ENCODE results near the gene DROSHA.
A peak's percentile ranks its signal among the peaks of the same experiment; 100 is the strongest.

DROSHA gene

DNA sequence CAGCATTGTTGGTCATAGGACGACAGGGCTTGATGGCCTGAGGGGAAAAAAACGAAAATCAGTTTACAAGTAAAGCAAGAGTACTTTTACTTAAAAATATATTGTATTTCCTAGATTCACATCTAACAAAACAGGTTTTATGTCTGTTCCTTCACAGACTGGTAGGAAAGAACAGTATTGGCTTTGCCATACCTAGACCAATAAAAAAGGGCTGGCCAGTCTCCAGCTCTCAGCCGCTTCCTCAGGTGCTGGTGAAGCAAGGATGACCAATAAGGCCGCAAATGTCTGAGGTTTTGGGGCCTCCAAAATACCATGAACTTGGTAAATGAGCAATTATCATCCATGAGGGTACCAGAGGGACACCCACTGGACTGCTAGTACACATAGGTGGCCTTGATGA lies 36.6 kb downstream of the DROSHA start:
- TF ChIP-seq SPI1 (IDR thresholded peaks at IDR 0.05; ENCODE audit: low read depth, low read length) (no peak), POLR2A (IDR thresholded peaks at IDR 0.05; ENCODE audit: low read depth, low read length) (no peak), TAF1 (IDR thresholded peaks at IDR 0.05; ENCODE audit: low read depth, low read length) (no peak), POLR2AphosphoS5 (IDR thresholded peaks at IDR 0.05; ENCODE audit: low read depth, low read length) (no peak), PAX5 (IDR thresholded peaks at IDR 0.05; ENCODE audit: insufficient read depth, low read length, severe bottlenecking) (no peak), POU2F2 (IDR thresholded peaks at IDR 0.05; ENCODE audit: low read depth, low read length) (no peak)
- FAIRE-seq: no peak

DNA sequence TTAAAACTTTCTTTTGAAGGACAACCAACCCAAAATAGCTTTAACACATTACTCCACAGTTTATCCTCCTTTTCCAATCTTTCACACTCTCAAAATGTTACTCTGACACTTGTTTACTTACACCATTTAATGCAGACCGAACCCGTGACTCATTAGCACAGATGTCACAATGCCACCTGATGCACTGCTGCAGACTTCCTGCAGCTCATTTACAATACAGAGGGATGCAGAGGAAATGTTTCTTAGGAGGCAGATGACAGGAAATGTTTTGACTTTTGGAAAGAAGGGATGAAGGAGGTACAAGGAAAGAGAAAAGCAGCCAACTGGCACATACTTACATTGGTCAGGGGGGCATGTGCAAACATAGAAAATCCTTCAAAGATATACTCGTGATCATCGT lies 39.0 kb downstream of the DROSHA start:
- DNase-seq (ENCODE audit: insufficient read length, low spot score) (no peak), FAIRE-seq (no peak)
- TF ChIP-seq POLR2AphosphoS5 (IDR thresholded peaks at IDR 0.05; ENCODE audit: low read depth, low read length) (no peak), PAX5 (IDR thresholded peaks at IDR 0.05; ENCODE audit: insufficient read depth, low read length, severe bottlenecking) (no peak), SPI1 (IDR thresholded peaks at IDR 0.05; ENCODE audit: low read depth, low read length) (no peak)

More for the DNA sequence above, 36.6 kb downstream of the DROSHA start:
- no peak for DNase-seq (ENCODE audit: insufficient read length, low spot score)

DNA sequence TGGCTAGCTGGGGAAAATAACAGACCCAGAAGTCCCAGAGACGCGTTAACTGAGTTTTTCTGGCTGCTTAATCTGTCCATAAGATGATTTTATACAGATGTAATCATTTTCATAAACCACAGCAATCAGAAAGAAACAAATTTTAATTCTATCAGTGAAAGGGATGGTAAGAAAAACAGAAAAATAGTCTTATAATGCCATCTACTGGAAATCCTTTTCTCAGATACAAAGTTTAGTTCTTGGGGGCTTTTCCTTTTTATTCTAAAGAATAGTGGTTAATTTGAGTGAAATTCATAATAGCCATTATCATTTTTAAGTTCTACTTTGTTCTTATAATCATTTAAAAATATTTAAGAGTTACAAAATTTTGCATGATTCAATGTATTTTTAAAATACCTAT lies 44.4 kb downstream of the DROSHA start:
- FAIRE-seq (no peak), DNase-seq (ENCODE audit: insufficient read length, low spot score) (no peak)
- no peak for TF ChIP-seq TAF1 (IDR thresholded peaks at IDR 0.05; ENCODE audit: low read depth, low read length)
- no peak for TF ChIP-seq POU2F2 (IDR thresholded peaks at IDR 0.05; ENCODE audit: low read depth, low read length)
- no peak for TF ChIP-seq SPI1 (IDR thresholded peaks at IDR 0.05; ENCODE audit: low read depth, low read length)
- TF ChIP-seq POLR2AphosphoS5 (IDR thresholded peaks at IDR 0.05; ENCODE audit: low read depth, low read length): no peak
- TF ChIP-seq POLR2A (IDR thresholded peaks at IDR 0.05; ENCODE audit: low read depth, low read length): no peak
- no peak for TF ChIP-seq PAX5 (IDR thresholded peaks at IDR 0.05; ENCODE audit: insufficient read depth, low read length, severe bottlenecking)

DNA sequence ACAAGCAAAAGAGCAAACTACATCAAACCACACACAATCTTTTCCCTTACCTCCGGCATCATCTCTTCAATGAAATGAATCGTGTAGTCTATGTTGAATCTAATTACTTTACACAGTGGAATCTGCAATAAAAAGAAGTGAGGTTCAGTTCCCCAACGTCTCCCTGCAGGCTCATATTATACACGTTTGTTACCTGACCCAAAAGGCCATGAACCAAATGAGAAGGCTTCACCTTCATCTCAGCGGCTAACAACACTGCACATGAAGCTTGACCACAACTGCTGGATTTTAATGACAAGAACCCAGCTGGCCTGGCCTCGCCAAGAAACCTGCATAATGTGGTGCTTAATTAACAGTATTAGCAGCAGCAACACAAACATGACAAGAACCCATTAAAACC lies 45.5 kb downstream of the DROSHA start:
- DNase-seq (ENCODE audit: insufficient read length, low spot score): no peak
- peak; percentile 20 for FAIRE-seq
- TF ChIP-seq SPI1 (IDR thresholded peaks at IDR 0.05; ENCODE audit: low read depth, low read length) (no peak), POLR2AphosphoS5 (IDR thresholded peaks at IDR 0.05; ENCODE audit: low read depth, low read length) (no peak), TAF1 (IDR thresholded peaks at IDR 0.05; ENCODE audit: low read depth, low read length) (no peak)

DNA sequence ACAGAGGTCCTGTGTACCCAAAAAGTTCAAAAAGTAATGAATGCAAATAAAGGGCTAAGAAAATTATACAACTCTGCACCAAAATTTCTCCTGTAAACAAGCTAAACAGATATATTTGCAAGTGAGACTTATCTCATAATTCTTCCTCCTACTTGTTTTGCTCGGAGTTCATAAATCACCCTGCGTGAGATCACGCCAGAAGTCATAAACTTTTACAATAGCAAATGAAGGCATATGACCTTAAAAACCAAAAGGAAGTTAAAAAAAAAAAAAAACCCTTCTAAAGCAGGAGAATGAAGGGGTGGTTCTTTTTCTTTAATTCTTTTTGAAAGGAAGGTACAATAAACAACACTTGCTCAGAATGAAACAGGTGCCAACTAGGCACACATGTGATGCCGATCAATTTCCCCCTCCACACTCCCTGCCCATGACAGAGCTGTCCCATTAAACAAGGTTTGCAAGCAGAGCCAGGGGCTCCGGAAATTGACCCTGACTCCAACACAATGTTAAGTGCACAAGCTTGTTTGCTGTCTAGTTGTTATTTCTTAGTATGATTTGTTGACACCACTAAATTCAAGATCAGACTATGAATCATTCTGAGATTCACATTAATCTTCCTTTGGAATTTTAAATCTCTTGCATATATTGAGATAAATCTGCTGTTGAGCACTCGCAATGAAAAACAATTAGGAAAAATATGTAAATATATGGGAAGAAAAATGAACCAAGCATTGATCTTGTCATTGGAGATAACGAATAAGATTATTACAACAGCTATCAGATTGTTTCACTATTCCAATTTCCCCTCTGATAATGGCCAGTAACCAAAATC lies 46.3 kb downstream of the DROSHA start:
- DNase-seq (ENCODE audit: insufficient read length, low spot score) (no peak), FAIRE-seq (no peak)
- TF ChIP-seq PAX5 (IDR thresholded peaks at IDR 0.05; ENCODE audit: insufficient read depth, low read length, severe bottlenecking): no peak

DNA sequence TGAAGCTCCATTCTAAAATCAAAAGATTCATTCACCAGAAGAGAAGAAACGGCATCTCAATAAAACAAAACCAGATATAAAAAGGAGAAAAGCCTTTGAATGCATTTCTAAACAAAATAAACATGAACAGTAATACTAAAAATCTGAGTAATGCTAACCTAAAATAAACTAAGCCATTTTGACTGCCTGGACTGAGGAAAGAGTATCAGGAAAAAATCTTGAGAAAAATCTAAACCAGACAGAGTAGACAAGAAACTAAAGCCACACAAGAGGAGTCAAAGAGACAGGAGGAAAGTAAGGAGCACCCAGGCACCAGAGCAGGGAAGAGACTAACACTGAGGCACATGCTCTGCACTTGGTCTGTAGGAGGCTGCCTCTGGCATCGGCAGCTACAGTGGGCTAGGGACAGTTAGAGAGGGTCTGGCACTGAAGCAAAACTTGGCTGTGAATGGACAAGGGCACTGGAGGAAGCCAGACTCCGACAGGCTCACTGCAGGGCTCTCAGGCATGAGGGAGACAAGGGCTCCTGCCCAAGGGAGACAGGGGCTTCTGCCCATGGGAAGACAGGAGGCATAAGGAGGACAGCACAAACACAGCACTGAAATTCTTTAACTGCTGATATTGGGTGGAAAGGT lies 50.2 kb downstream of the DROSHA start:
- no peak for TF ChIP-seq SPI1 (IDR thresholded peaks at IDR 0.05; ENCODE audit: low read depth, low read length)
- no peak for TF ChIP-seq PAX5 (IDR thresholded peaks at IDR 0.05; ENCODE audit: insufficient read depth, low read length, severe bottlenecking)
- no peak for TF ChIP-seq POU2F2 (IDR thresholded peaks at IDR 0.05; ENCODE audit: low read depth, low read length)
- no peak for TF ChIP-seq POLR2A (IDR thresholded peaks at IDR 0.05; ENCODE audit: low read depth, low read length)
- no peak for TF ChIP-seq POLR2AphosphoS5 (IDR thresholded peaks at IDR 0.05; ENCODE audit: low read depth, low read length)
- no peak for TF ChIP-seq TAF1 (IDR thresholded peaks at IDR 0.05; ENCODE audit: low read depth, low read length)
- no peak for DNase-seq (ENCODE audit: insufficient read length, low spot score)
- FAIRE-seq: no peak

DNA sequence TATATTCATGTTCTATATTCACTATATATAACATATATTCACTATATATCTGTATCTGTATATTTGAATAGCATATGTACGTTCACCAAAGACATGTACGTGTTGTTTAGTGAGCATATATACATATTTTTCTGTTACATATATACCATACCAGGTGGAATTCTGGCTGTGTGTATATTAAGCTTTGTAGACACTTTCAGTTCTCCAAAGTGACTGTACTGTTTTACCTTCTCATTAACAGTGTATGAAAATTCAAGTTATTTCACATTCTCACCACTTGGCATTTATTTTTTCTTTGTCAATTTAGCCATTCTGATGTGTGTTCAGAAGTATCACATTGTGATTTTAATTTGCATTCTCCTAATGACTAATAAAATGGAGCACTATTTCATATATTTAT lies 52.2 kb downstream of the DROSHA start:
- no peak for FAIRE-seq
- no peak for DNase-seq (ENCODE audit: insufficient read length, low spot score)
- TF ChIP-seq TAF1 (IDR thresholded peaks at IDR 0.05; ENCODE audit: low read depth, low read length) (no peak), SPI1 (IDR thresholded peaks at IDR 0.05; ENCODE audit: low read depth, low read length) (peak; percentile 53)

DNA sequence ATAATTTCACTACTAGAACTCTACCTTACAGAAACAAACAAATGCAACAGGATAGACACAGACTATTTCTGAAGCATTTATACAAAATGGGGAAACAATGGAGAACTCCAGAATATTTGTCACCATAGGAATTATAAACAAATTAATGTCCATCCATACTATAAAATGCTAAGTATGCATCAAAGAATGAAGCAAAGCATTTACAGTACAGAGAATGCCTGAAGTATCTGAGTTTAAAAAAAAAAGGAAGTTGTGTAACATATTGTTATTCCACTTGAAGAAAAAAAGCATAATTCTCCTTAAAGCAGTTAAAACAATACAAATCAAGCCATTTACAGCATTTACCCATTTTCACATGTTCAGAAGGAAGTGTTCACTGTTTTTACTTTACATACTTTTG lies 53.0 kb downstream of the DROSHA start:
- no peak for TF ChIP-seq POU2F2 (IDR thresholded peaks at IDR 0.05; ENCODE audit: low read depth, low read length)
- no peak for TF ChIP-seq POLR2A (IDR thresholded peaks at IDR 0.05; ENCODE audit: low read depth, low read length)
- TF ChIP-seq SPI1 (IDR thresholded peaks at IDR 0.05; ENCODE audit: low read depth, low read length): no peak
- TF ChIP-seq POLR2AphosphoS5 (IDR thresholded peaks at IDR 0.05; ENCODE audit: low read depth, low read length): no peak
- TF ChIP-seq TAF1 (IDR thresholded peaks at IDR 0.05; ENCODE audit: low read depth, low read length): no peak
- TF ChIP-seq PAX5 (IDR thresholded peaks at IDR 0.05; ENCODE audit: insufficient read depth, low read length, severe bottlenecking): no peak
- DNase-seq (ENCODE audit: insufficient read length, low spot score) (no peak), FAIRE-seq (no peak)

DNA sequence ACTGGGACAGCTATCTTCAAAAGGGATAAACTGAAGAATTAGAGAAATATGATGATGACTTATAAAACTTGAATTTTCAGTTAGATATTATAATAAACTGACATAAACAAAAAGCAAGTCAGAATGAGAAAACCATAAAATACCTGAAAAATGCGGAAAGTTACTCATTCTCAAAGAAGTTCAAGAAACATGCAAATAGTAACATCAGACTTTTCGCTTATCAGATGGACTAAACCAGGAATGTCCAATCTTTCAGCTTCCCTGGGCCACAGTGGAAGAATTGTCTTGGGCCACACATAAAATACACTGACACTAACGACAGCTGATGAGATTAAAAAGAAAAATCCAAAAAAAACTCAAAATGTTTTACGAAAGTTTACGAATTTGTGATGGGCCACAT lies 53.9 kb downstream of the DROSHA start:
- DNase-seq (ENCODE audit: insufficient read length, low spot score) (no peak), FAIRE-seq (no peak)
- TF ChIP-seq SPI1 (IDR thresholded peaks at IDR 0.05; ENCODE audit: low read depth, low read length) (no peak), TAF1 (IDR thresholded peaks at IDR 0.05; ENCODE audit: low read depth, low read length) (no peak), POU2F2 (IDR thresholded peaks at IDR 0.05; ENCODE audit: low read depth, low read length) (no peak), POLR2AphosphoS5 (IDR thresholded peaks at IDR 0.05; ENCODE audit: low read depth, low read length) (no peak), PAX5 (IDR thresholded peaks at IDR 0.05; ENCODE audit: insufficient read depth, low read length, severe bottlenecking) (no peak), POLR2A (IDR thresholded peaks at IDR 0.05; ENCODE audit: low read depth, low read length) (no peak)

DNA sequence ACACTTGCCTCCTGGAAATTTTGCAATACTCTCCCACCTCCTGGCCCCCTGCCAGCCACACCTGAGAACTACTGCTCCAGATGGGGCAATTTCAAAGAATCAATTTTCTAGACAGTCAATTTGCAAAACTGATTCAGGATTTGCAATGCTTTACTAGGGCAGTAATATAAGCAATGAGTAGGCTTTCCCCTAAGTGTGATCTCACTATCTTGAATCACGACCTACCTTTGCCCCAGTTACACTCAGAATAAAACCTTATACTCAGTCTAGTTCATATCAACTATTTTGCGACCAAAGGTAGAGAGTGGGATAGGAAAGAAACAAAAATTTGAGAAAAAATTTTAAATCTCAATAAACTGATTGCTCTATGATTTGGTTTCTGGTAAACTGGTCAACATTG lies 54.4 kb downstream of the DROSHA start:
- DNase-seq (ENCODE audit: insufficient read length, low spot score) (no peak), FAIRE-seq (no peak)
- no peak for TF ChIP-seq SPI1 (IDR thresholded peaks at IDR 0.05; ENCODE audit: low read depth, low read length)
- TF ChIP-seq POLR2AphosphoS5 (IDR thresholded peaks at IDR 0.05; ENCODE audit: low read depth, low read length): no peak
- no peak for TF ChIP-seq POLR2A (IDR thresholded peaks at IDR 0.05; ENCODE audit: low read depth, low read length)
- TF ChIP-seq TAF1 (IDR thresholded peaks at IDR 0.05; ENCODE audit: low read depth, low read length): no peak
- TF ChIP-seq POU2F2 (IDR thresholded peaks at IDR 0.05; ENCODE audit: low read depth, low read length): no peak
- no peak for TF ChIP-seq PAX5 (IDR thresholded peaks at IDR 0.05; ENCODE audit: insufficient read depth, low read length, severe bottlenecking)

Measured in GM12891 (cell line).